Stimulated activated CD8-positive, alpha-beta memory T cell treated with anti-CD3 and anti-CD28 coated beads, Interleukin-7, amount 100 ng/mL, for 1 hour (primary cell): ENCODE data around the gene NRCAM.
"Not testable (repeated sequence)": the region's sequence is repeated elsewhere in the genome, so short reads cannot be mapped to it uniquely, and the experiment has no call there.

Experiments
- DNase-seq, 2 donors: peaks; one replicate each; pipeline ENCODE4 v3.0.0-alpha.2; 2020; ENCODE audit warnings: low read depth in 2 of 2

The NRCAM gene

GRCh38 chr7:108280136-108280535 lies 176.1 kb downstream of the NRCAM start:
- DNase-seq = no peak

GRCh38 chr7:108278776-108279175 lies 177.5 kb downstream of the NRCAM start:
- DNase-seq = no peak

GRCh38 chr7:108278281-108278680 lies 178.0 kb downstream of the NRCAM start:
- no peak for DNase-seq

GRCh38 chr7:108274447-108274846 lies 181.8 kb downstream of the NRCAM start:
- DNase-seq = not testable (repeated sequence)

- DNase-seq = not testable (repeated sequence)
These were observed 183.3 kb downstream of the NRCAM start for GRCh38 chr7:108272891-108273290.

- DNase-seq = no peak
These were observed 185.7 kb downstream of the NRCAM start for GRCh38 chr7:108270385-108271015.

GRCh38 chr7:108268200-108268820 lies 187.9 kb downstream of the NRCAM start:
- DNase-seq = no peak

GRCh38 chr7:108267615-108268014 lies 188.6 kb downstream of the NRCAM start:
- no peak for DNase-seq

- no peak for DNase-seq
These were observed 189.7 kb downstream of the NRCAM start for GRCh38 chr7:108266491-108266890.

GRCh38 chr7:108266035-108266434 lies 190.2 kb downstream of the NRCAM start:
- DNase-seq = no peak

- no peak for DNase-seq
These were observed 191.2 kb downstream of the NRCAM start for GRCh38 chr7:108265007-108265406.

GRCh38 chr7:108263425-108263824 lies 192.8 kb downstream of the NRCAM start:
- DNase-seq = no peak

GRCh38 chr7:108261560-108262255 lies 194.5 kb downstream of the NRCAM start:
- DNase-seq = no peak

- not testable (repeated sequence) for DNase-seq
These were observed 196.8 kb downstream of the NRCAM start for GRCh38 chr7:108259447-108259846.

GRCh38 chr7:108257954-108258353 lies 198.3 kb downstream of the NRCAM start:
- no peak for DNase-seq

- DNase-seq = no peak
These were observed 202.0 kb downstream of the NRCAM start for GRCh38 chr7:108254259-108254658.

GRCh38 chr7:108253275-108254044 lies 202.8 kb downstream of the NRCAM start:
- DNase-seq = no peak

- DNase-seq = no peak
These were observed 204.1 kb downstream of the NRCAM start for GRCh38 chr7:108252177-108252576.

- no peak for DNase-seq
These were observed 204.5 kb downstream of the NRCAM start for GRCh38 chr7:108251700-108252099.

GRCh38 chr7:108249453-108249852 lies 206.8 kb downstream of the NRCAM start:
- no peak for DNase-seq

GRCh38 chr7:108248821-108249220 lies 207.4 kb downstream of the NRCAM start:
- DNase-seq = no peak

- DNase-seq = no peak
These were observed 207.8 kb downstream of the NRCAM start for GRCh38 chr7:108248418-108248817.
